Measurements from ENCODE around the gene FAM32A.

Gene FAM32A

DNA sequence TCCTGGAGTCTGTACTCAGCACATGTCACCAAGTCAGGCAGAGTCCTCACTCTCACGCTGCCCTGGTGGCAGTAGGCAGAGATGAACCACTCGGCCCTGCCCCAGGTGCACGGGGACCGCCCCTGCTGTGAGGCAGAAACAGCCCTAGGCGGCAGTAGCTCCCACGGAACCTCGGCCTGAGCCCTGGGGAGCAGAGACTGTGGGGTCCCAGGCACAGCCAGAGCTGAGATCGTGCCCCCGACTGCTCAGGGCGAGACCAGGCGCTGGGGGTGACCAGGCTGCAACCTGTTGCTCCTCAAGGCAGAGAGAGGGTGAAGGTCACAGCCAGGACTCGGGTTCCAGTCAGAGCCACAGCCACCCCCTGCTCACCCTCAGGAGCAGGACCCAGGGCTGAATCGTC is 47.4 kb downstream of the FAM32A start:
- TF ChIP-seq, protein P1, sequence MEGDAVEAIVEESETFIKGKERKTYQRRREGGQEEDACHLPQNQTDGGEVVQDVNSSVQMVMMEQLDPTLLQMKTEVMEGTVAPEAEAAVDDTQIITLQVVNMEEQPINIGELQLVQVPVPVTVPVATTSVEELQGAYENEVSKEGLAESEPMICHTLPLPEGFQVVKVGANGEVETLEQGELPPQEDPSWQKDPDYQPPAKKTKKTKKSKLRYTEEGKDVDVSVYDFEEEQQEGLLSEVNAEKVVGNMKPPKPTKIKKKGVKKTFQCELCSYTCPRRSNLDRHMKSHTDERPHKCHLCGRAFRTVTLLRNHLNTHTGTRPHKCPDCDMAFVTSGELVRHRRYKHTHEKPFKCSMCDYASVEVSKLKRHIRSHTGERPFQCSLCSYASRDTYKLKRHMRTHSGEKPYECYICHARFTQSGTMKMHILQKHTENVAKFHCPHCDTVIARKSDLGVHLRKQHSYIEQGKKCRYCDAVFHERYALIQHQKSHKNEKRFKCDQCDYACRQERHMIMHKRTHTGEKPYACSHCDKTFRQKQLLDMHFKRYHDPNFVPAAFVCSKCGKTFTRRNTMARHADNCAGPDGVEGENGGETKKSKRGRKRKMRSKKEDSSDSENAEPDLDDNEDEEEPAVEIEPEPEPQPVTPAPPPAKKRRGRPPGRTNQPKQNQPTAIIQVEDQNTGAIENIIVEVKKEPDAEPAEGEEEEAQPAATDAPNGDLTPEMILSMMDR (IDR thresholded peaks at IDR 0.05; ENCODE audit: extremely low read depth, insufficient read depth, missing control alignments) = no peak
- in situ Hi-C loops (cut with MboI; ENCODE audit: low pct_unique_long_range_greater_than_20kb, low sequenced_read_pairs, unreplicated experiment) = no loop called here
- DNase-seq (ENCODE audit: low spot score) = no peak

DNA sequence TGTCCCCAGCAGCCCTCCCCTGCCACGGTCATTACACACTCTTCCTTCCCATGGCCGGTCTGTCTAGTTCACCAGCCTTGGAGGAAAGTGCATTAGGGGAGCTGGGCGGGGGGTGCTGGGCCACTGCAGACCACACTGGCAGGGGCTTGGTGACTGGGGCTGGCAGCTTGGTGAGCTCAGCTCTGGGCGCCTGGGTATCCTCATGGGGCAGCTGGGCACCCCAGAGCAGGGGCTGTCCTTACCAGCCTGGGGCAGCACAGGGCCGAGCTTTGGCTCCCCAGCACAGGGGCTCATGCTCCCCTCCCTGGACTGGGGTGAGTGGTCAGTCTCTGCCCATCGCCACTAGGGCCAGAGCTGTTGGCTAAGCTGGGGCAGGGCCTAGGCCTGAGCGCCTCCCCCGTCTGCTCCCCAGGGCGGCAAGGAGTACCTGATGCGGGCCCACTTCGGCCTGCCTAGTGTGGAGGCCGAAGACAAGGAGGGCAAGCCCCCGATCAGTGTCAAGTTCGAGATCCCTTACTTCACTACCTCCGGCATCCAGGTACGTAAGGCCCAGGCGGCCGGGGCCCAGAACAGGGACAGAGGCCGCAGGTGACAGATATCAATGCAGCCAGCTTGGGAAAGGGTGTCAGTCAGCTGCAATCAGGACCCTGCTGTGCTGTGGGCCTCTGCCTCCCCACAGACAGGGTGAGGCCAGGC is 48.0 kb downstream of the FAM32A start:
- TF ChIP-seq, protein P1 (IDR thresholded peaks at IDR 0.05; ENCODE audit: extremely low read depth, insufficient read depth, missing control alignments) = no peak
- no peak for DNase-seq (ENCODE audit: low spot score)
- in situ Hi-C loops (cut with MboI; ENCODE audit: low pct_unique_long_range_greater_than_20kb, low sequenced_read_pairs, unreplicated experiment) = no loop called here

DNA sequence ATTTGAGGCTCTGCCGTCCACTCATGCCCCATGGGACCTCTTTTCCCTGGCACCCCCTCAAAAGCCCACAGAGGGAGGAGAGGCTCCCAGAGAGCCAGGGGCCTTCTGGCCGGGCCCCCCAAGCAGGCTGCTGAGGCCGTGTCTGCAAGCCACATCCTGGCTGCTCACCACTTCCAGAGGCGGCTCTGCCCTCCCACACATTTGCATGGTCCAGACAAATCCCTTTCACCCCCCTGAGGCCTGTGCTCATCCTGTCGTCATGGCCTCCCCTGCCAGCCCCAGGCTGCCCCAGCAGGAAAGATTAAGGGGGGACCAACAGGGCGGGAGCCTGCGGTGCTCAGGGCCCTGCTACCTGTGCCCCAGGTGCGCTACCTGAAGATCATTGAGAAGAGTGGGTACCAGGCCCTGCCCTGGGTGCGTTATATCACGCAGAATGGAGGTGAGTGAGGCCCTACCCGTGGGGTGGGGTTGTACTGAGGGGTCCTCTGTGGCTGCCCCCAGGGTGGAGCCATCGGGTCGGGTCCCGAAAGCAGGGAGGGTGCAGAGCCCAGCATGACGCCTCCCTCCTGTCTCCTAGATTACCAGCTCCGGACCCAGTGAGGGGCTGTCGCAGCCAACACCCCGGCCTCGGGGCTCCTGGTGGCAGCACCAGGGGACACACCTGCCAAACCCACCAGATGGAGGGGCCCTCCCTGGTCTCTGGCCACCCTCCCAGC is 48.8 kb downstream of the FAM32A start:
- DNase-seq (ENCODE audit: low spot score) = no peak
- in situ Hi-C loops (cut with MboI; ENCODE audit: low pct_unique_long_range_greater_than_20kb, low sequenced_read_pairs, unreplicated experiment) = no loop called here

DNA sequence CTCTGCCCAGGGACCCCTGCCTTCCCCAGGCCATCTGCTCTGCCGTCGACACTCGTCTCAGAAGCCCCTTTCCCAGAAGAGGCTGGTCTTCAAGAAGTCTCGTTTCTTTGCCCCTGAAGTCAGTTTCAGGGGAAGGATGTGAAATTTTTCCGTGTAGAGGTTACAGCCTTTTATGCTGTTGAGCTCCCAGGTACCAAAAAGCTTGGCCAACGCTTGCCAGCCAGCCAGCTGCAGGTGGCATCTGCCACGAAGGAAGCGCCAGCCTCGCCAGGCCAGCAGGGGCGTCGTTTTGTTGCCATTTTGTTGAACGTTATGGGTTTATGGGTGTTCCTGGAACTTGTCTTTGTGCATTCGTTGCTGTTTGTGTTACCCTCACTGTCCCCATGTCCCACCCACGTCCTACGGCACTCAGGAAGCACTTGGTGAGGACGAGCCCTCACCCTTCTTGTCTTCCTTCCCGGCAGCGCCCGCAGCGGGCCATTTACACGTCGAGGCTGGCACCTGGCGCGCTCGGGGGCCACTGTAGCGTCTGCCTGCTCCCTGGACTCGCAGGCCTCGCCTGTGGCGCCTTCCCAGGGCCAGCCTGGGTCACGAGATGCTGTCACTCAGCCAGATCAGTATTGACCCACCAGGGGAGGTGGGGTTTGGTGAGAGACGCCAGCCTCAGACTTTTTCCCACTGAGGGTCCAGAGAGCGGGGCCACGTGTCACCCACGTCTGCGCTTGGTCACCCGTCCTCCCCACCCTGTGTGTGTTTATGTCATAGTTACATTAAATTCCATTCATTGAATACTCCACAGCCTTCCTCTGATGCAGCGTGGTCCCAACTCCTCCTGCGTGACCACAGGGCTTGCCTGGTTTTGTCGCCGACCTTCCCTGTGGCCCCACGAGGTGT is 49.6 kb downstream of the FAM32A start:
- TF ChIP-seq, protein P1 (IDR thresholded peaks at IDR 0.05; ENCODE audit: extremely low read depth, insufficient read depth, missing control alignments) = no peak
- no peak for DNase-seq (ENCODE audit: low spot score)
- in situ Hi-C loops (cut with MboI; ENCODE audit: low pct_unique_long_range_greater_than_20kb, low sequenced_read_pairs, unreplicated experiment) = no loop called here

More for the DNA sequence above, 48.8 kb downstream of the FAM32A start:
- TF ChIP-seq, protein P1 (IDR thresholded peaks at IDR 0.05; ENCODE audit: extremely low read depth, insufficient read depth, missing control alignments) = no peak

DNA sequence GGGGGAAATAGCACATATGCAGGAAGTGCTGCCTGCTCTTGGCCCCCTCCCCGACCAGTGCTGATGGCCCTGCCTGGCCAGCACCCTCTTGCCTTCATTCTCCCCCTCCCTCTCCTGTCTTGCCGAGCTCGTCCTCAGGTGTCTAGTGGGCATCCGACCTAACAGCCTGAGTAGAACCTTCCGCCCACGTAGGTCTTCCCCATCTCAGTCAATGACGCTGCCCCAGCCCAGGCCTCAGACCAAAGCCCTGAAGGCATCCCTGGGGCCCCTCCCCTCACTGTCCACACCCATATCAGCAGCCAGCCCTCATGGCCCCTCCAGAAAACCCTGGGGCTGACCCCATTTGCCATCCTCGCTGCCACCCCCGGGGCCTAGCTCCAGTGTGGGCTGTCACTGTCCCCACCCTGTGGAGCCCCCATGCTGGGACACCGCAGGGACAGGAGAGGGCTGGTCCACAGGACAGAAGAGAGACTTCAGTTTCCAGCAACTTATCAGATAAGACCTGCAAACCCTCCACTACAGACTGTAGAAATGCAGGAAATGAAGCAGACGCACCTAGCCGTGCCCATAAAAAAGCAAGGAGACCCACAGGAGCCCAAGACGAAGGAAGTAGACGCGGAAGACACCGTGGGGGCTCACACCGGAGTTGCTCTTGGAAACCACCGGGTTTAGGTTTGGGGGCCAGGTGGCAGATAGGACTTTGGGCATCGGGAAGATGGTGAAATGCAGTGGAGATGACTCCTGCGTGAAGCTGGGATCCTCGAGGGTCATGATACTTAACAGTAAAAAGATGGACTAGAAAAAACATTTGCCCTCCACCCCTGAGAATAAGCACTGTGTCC is 50.8 kb downstream of the FAM32A start:
- in situ Hi-C loops (cut with MboI; ENCODE audit: low pct_unique_long_range_greater_than_20kb, low sequenced_read_pairs, unreplicated experiment) = no loop called here
- TF ChIP-seq, protein P1 (IDR thresholded peaks at IDR 0.05; ENCODE audit: extremely low read depth, insufficient read depth, missing control alignments) = no peak
- no peak for DNase-seq (ENCODE audit: low spot score)

All from GM13977 (cell line).